HG03457 (cell line): ENCODE results near the gene NTRK3.

Experiments used
- ATAC-seq: cut with Tn5 transposase; IDR thresholded peaks from one replicate; pipeline ENCODE4 v1.9.1; 2021; ENCODE audit warnings: moderate number of reproducible peaks; ENCODE audit not compliant: unreplicated experiment

The NTRK3 gene

GRCh38 chr15:88256279-88257230, at the start of gene NTRK3:
Gene NTRK3, minus strand, starts transcription at chr15:88256739. Its CDS starts 586 bp downstream, at chr15:88256153.
- ATAC-seq = no peak

- ATAC-seq = no peak
Measured at GRCh38 chr15:88303395-88303794, 46.9 kb upstream of the NTRK3 start.

- no peak for ATAC-seq
Measured at GRCh38 chr15:88302373-88302772, 45.8 kb upstream of the NTRK3 start.

GRCh38 chr15:88301311-88301710, 44.8 kb upstream of the NTRK3 start:
- ATAC-seq = no peak

GRCh38 chr15:88300861-88301260, 44.3 kb upstream of the NTRK3 start:
- ATAC-seq = no peak

GRCh38 chr15:88300089-88300488, 43.5 kb upstream of the NTRK3 start:
- no peak for ATAC-seq

GRCh38 chr15:88299497-88299896, 43.0 kb upstream of the NTRK3 start:
- no peak for ATAC-seq

- ATAC-seq = no peak
Measured at GRCh38 chr15:88288661-88289060, 32.1 kb upstream of the NTRK3 start.

GRCh38 chr15:88288206-88288605, 31.7 kb upstream of the NTRK3 start:
- ATAC-seq = no peak

- no peak for ATAC-seq
Measured at GRCh38 chr15:88284318-88284998, 27.9 kb upstream of the NTRK3 start.

- no peak for ATAC-seq
Measured at GRCh38 chr15:88282614-88283013, 26.1 kb upstream of the NTRK3 start.

GRCh38 chr15:88276821-88277410, 20.4 kb upstream of the NTRK3 start:
- ATAC-seq = no peak

- no peak for ATAC-seq
Measured at GRCh38 chr15:88275804-88276203, 19.3 kb upstream of the NTRK3 start.

GRCh38 chr15:88274553-88275460, 18.3 kb upstream of the NTRK3 start:
- no peak for ATAC-seq

GRCh38 chr15:88272421-88272820, 15.9 kb upstream of the NTRK3 start:
- ATAC-seq = no peak

GRCh38 chr15:88269356-88270062, 13.0 kb upstream of the NTRK3 start:
- ATAC-seq = no peak

- no peak for ATAC-seq
Measured at GRCh38 chr15:88267720-88268119, 11.2 kb upstream of the NTRK3 start.

- no peak for ATAC-seq
Measured at GRCh38 chr15:88266170-88266569, 9.6 kb upstream of the NTRK3 start.

GRCh38 chr15:88264622-88265021, 8.1 kb upstream of the NTRK3 start:
- no peak for ATAC-seq

- ATAC-seq = no peak
Measured at GRCh38 chr15:88262064-88262463, 5.5 kb upstream of the NTRK3 start.
